Neutrophil (primary cell): ENCODE results near the gene LMF1.

ENCODE experiments used
- H3K27ac ChIP-seq: fragments of 200-600 bp; sonication (generic); 2 replicates; pipeline ENCODE4 v1.5.1; 2016; ENCODE audit warnings: mild to moderate bottlenecking, moderate library complexity
- H3K27me3 ChIP-seq: fragments of 200-600 bp; sonication (generic); 2 replicates; pipeline ENCODE4 v1.6.0; 2016; ENCODE audit warnings: mild to moderate bottlenecking
- H3K36me3 ChIP-seq: fragments of 200-600 bp; sonication (generic); 2 replicates; pipeline ENCODE4 v1.5.1; 2017
- H3K4me1 ChIP-seq, 2 experiments: fragments of 200-600 bp in 1 of 2; sonication (generic) in 1 of 2; 1 replicate in 1 of 2; 2 replicates in 1 of 2; pipeline versions ENCODE4 v1.5.1 to v1.6.1; 2013 to 2016; ENCODE audit warnings: low read depth in 1 of 2, low read length in 1 of 2, mild to moderate bottlenecking in 1 of 2, moderate library complexity in 1 of 2; ENCODE audit not compliant: control insufficient read depth in 1 of 2, insufficient read depth in 1 of 2
- H3K4me3 ChIP-seq, 2 experiments: fragments of 200-600 bp in 1 of 2; sonication (generic) in 1 of 2; 1 replicate in 1 of 2; 2 replicates in 1 of 2; pipeline ENCODE4 v1.5.1; 2013 to 2016; ENCODE audit warnings: low read depth in 1 of 2, low read length in 1 of 2, mild to moderate bottlenecking in 1 of 2, moderate library complexity in 1 of 2
- H3K9me3 ChIP-seq: fragments of 200-600 bp; sonication (generic); 2 replicates; pipeline ENCODE4 v1.5.1; 2016
- TF ChIP-seq, protein P1 (sequence below): fragments of 200-600 bp; sonication (generic); IDR thresholded peaks from 2 replicates; pipeline ENCODE4 v1.5.1; 2016; ENCODE audit warnings: antibody characterized with exemption

LMF1 gene

DNA sequence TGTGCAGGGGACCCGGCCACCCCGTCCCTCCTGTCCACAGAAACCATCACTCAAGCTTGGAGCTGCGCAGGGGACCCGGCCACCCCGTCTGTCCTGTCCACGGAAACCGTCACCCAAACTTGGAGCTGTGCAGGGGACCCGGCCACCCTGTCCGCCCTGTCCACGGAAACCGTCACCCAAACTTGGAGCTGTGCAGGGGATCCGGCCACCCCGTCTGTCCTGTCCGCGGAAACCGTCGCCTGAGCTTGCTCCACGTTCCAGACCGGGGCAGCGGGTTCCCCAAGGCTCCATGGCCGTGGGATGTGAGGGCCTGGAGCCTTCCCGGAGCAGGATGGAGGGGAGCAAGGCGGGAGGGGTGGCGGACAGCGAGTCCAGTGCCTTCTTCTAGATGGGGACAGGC lies 36.0 kb upstream of the LMF1 start:
- H3K27ac ChIP-seq: no peak overlapping the region
- H3K9me3 ChIP-seq: no peaks in the 10 kb centered on the region
- H3K27me3 ChIP-seq: peaks cover 37% of the 10 kb centered on the region
- TF ChIP-seq, protein P1, sequence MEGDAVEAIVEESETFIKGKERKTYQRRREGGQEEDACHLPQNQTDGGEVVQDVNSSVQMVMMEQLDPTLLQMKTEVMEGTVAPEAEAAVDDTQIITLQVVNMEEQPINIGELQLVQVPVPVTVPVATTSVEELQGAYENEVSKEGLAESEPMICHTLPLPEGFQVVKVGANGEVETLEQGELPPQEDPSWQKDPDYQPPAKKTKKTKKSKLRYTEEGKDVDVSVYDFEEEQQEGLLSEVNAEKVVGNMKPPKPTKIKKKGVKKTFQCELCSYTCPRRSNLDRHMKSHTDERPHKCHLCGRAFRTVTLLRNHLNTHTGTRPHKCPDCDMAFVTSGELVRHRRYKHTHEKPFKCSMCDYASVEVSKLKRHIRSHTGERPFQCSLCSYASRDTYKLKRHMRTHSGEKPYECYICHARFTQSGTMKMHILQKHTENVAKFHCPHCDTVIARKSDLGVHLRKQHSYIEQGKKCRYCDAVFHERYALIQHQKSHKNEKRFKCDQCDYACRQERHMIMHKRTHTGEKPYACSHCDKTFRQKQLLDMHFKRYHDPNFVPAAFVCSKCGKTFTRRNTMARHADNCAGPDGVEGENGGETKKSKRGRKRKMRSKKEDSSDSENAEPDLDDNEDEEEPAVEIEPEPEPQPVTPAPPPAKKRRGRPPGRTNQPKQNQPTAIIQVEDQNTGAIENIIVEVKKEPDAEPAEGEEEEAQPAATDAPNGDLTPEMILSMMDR: no peak
- no peaks in the 10 kb centered on the region for H3K36me3 ChIP-seq
- H3K4me1 ChIP-seq: no peaks in the 10 kb centered on the region
- H3K4me3 ChIP-seq: no peak overlapping the region

DNA sequence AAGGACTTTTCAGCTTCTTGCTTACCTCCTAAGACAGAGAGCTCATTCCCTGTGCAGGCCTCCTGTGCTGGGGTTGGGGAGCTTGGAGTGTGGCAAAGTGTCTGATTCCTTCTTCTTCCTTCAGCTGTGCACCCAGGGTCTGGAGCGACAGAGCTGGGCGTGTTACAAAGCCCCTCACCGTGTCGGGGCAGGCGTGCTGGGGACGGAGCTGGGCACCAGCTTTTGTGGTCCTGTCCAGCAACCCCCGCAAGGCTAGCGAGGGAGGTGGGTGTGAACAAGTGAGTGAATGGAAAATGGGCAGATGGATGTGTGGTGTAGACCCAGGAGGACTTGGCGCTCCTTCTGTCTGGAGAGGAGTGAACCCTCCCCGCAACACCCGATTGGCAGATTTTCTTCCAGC lies 34.5 kb upstream of the LMF1 start:
- TF ChIP-seq, protein P1: no peak
- Histone ChIP-seq H3K27ac (no peak overlapping the region), H3K4me1 (no peaks in the 10 kb centered on the region), H3K36me3 (no peaks in the 10 kb centered on the region), H3K4me3 (no peak overlapping the region), H3K27me3 (peaks cover 26% of the 10 kb centered on the region), H3K9me3 (no peaks in the 10 kb centered on the region)

DNA sequence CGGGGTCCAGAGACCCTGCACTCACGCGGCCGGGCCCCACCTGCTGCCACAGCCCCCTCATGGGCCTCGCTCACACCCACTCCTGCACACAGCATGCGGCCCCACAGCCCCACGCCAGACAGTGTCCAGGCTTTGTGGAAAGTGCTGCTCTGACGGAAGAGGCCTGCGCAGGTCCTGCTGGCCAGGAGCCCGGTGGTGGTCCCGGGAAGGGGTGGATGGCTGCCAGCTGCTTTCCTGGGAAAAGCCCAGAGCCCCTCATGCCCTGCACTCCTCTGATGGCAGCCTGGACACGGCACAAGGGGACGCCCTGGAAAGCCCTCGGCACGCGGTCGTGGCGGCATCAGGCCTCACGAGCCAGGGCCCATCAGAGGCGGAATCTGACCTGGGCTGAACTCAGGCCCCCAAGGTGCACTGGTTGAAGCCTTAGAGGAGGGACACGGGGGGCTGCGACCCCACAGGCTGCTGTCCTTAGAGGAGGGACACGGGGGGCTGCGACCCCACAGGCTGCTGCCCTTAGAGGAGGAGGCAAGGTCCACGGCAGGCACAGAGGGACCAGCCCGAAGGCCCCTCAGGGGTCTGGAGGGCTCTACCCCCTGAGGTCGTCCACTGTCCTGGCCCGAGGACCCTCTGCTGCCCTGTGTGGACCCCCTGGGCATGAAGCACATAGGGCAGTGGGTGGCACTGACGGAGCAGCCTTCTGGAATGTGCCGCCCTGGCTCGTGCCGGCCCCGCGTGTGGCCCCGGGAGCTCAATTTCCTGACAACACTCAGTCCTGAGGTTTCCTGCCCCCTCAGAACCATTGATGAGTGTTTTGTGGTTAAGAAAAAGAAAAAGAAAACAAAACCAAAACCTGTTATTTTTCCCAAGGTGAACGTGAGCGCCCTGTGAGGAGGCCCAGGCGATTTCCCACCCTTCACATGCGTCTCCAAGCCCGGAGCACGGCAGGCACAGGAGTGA lies 32.9 kb upstream of the LMF1 start:
- H3K9me3 ChIP-seq: no peaks in the 10 kb centered on the region
- TF ChIP-seq, protein P1: no peak
- H3K27ac ChIP-seq: no peak overlapping the region
- no peak overlapping the region for H3K4me3 ChIP-seq
- H3K4me1 ChIP-seq: no peaks in the 10 kb centered on the region
- peaks cover 16% of the 10 kb centered on the region for H3K27me3 ChIP-seq
- H3K36me3 ChIP-seq: no peaks in the 10 kb centered on the region

DNA sequence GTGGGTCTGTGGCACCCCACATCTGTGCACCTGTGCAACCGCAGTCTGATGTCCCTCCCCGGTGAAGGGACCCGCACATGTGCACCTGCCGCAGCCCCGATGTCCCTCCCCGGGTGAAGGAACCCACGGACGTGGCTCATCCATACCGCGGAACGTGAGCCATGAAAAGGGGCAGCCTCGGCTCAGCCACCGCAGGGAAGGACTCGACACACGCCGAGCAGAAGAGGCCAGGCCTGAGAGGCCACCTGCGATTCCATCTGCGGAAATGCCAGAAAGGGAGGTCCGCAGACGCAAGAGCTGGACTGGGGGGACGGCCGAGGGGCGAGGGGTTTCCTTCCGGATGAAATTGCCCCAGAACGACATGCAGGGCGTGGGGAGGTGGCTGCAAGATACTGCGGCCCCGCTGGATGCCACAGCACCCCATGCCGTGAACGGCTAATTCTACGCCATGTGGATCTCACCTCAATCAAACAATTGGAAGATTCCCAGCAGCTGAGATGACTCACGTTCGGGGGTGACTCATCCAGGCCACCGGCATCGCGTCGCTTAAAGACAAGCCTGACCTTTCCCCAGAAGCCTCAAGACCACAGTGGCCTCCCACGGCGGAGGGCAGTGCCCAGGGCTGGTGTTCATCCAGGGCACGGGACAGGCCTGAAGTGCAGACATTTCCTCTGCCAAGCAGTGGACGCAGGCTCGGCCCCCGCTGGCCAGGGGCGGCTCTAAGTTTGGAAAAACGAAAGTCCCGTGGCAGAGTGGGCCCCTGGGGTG lies 31.8 kb upstream of the LMF1 start:
- Histone ChIP-seq H3K9me3 (no peaks in the 10 kb centered on the region), H3K4me3 (no peak overlapping the region), H3K27ac (no peak overlapping the region), H3K36me3 (no peaks in the 10 kb centered on the region), H3K4me1 (no peaks in the 10 kb centered on the region), H3K27me3 (peaks cover 27% of the 10 kb centered on the region)
- TF ChIP-seq, protein P1: no peak

DNA sequence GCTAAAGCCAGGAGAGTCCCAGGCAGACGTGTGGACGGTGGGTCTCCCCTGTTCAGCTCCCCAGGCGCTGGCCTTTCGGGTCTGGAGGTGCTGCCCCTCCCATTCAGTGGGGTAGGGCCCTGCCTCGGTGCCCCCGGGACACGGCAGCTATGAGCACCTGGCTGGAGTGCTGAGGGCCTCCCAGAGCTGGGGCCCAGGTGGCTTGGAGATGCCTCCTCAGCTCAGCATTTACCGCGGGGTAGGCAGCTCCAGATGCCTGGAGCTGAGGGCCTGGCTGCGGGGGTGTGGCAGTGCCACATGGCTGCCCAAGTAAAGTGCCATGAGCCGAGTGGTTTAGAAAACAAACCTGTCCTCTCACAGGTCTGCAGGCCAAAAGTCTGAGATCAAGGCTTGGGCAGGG lies 30.3 kb upstream of the LMF1 start:
- H3K36me3 ChIP-seq: no peaks in the 10 kb centered on the region
- H3K27ac ChIP-seq: no peak overlapping the region
- H3K4me1 ChIP-seq: no peaks in the 10 kb centered on the region
- H3K27me3 ChIP-seq: peaks cover 42% of the 10 kb centered on the region
- TF ChIP-seq, protein P1: no peak
- no peak overlapping the region for H3K4me3 ChIP-seq
- no peaks in the 10 kb centered on the region for H3K9me3 ChIP-seq
